ENCODE results near the gene GPR27. TPM values are rescaled to one million over a fixed set of nuclear protein-coding genes. Genes with fewer than 3 reads are reported as not detected.

The GPR27 gene
- polyA plus RNA-seq, 1 donor (not counting 4 experiments of a cell fraction or from before 2014, with no cell fraction given) = 0.12 TPM

GRCh38 chr3:71725271-71725991 lies 28.2 kb upstream of the GPR27 start, which contains the start of gene EIF4E3:
TSS of gene EIF4E3 (minus strand) at chr3:71725402. CDS start at chr3:71725367, 35 bp downstream.
- Histone ChIP-seq H4K20me1 (ENCODE audit: control insufficient read depth, extremely low read depth, insufficient read depth, low read length) (no peaks in the 10 kb centered on the region), H3K4me2 (ENCODE audit: control insufficient read depth, extremely low read depth, insufficient read depth, low read depth, low read length) (peak within 1 kb of the TSS; percentile 95), H3K9me1 (ENCODE audit: control insufficient read depth, extremely low read depth, insufficient read depth, low read length) (no peaks in the 10 kb centered on the region), H3K36me3 (ENCODE audit: control insufficient read depth in 2 of 2, extremely low read depth in 1 of 2, insufficient read depth in 2 of 2, low read length in 2 of 2) (no peaks in the 10 kb centered on the region), H3K27me3 (ENCODE audit: control insufficient read depth, extremely low read depth, insufficient read depth, low read length) (peaks cover 13% of the 10 kb centered on the region), H3K79me2 (ENCODE audit: control insufficient read depth, insufficient read depth, low read length) (no peaks in the 10 kb centered on the region), H2AFZ (ENCODE audit: control insufficient read depth, low read length) (peak within 1 kb of the TSS; percentile 95), H3K9ac (ENCODE audit: control insufficient read depth, extremely low read depth, insufficient read depth, low read length) (peak within 1 kb of the TSS; percentile 60), H3K9me3 (ENCODE audit: control insufficient read depth, low read depth, low read length) (no peaks in the 10 kb centered on the region), H3K27ac (ENCODE audit: control insufficient read depth, insufficient read depth, low read length) (no peak within 1 kb of the TSS), H3K4me1 (ENCODE audit: control insufficient read depth, extremely low read depth, insufficient read depth, low read length) (peaks cover 13% of the 10 kb centered on the region), H3K4me3 (ENCODE audit: control insufficient read depth in 2 of 3, extremely low read depth in 1 of 3, insufficient read depth in 2 of 3, low read depth in 1 of 3, low read length in 3 of 3) (peak within 1 kb of the TSS; percentile 65 to 77 (median 70))
- TF ChIP-seq EZH2 (IDR thresholded peaks at IDR 0.05; ENCODE audit: low read length) (no peak), CTCF (optimal IDR thresholded peaks at IDR 0.05 in 1 of 3, IDR thresholded peaks at IDR 0.05 in 1 of 3, conservative IDR thresholded peaks at IDR 0.05 in 1 of 3; ENCODE audit: extremely low read depth in 1 of 3, insufficient read depth in 2 of 3, low read length in 3 of 3) (no peak)
- FAIRE-seq (no peak), DNase-seq (ENCODE audit: low read depth, low spot score) (no peak)
- dilution Hi-C loops (cut with MboI; ENCODE audit: extremely low pct_ligation_motif_present, low sequenced_read_pairs) = no loop called here

- no peaks in the 10 kb centered on the region for H3K79me2 ChIP-seq (ENCODE audit: control insufficient read depth, insufficient read depth, low read length)
- H4K20me1 ChIP-seq (ENCODE audit: control insufficient read depth, extremely low read depth, insufficient read depth, low read length) = no peaks in the 10 kb centered on the region
- no peaks in the 10 kb centered on the region for H3K9me1 ChIP-seq (ENCODE audit: control insufficient read depth, extremely low read depth, insufficient read depth, low read length)
- DNase-seq (ENCODE audit: low read depth, low spot score) = no peak
- no peaks in the 10 kb centered on the region for H3K9me3 ChIP-seq (ENCODE audit: control insufficient read depth, low read depth, low read length)
- no peak overlapping the region for H3K4me3 ChIP-seq (ENCODE audit: control insufficient read depth in 2 of 3, extremely low read depth in 1 of 3, insufficient read depth in 2 of 3, low read depth in 1 of 3, low read length in 3 of 3)
- H3K27me3 ChIP-seq (ENCODE audit: control insufficient read depth, extremely low read depth, insufficient read depth, low read length) = peaks cover 13% of the 10 kb centered on the region
- peak overlapping the region; percentile 34 for H3K4me2 ChIP-seq (ENCODE audit: control insufficient read depth, extremely low read depth, insufficient read depth, low read depth, low read length)
- FAIRE-seq = peak; percentile 73
- TF ChIP-seq CTCF (optimal IDR thresholded peaks at IDR 0.05 in 1 of 3, IDR thresholded peaks at IDR 0.05 in 1 of 3, conservative IDR thresholded peaks at IDR 0.05 in 1 of 3; ENCODE audit: extremely low read depth in 1 of 3, insufficient read depth in 2 of 3, low read length in 3 of 3) (no peak), EZH2 (IDR thresholded peaks at IDR 0.05; ENCODE audit: low read length) (no peak)
- no peaks in the 10 kb centered on the region for H3K36me3 ChIP-seq (ENCODE audit: control insufficient read depth in 2 of 2, extremely low read depth in 1 of 2, insufficient read depth in 2 of 2, low read length in 2 of 2)
- dilution Hi-C loops (cut with MboI; ENCODE audit: extremely low pct_ligation_motif_present, low sequenced_read_pairs) = no loop called here
- peaks cover 13% of the 10 kb centered on the region for H3K4me1 ChIP-seq (ENCODE audit: control insufficient read depth, extremely low read depth, insufficient read depth, low read length)
- peak overlapping the region; percentile 66 for H2AFZ ChIP-seq (ENCODE audit: control insufficient read depth, low read length)
- H3K27ac ChIP-seq (ENCODE audit: control insufficient read depth, insufficient read depth, low read length) = no peak overlapping the region
- H3K9ac ChIP-seq (ENCODE audit: control insufficient read depth, extremely low read depth, insufficient read depth, low read length) = no peak overlapping the region
These were observed 27.5 kb upstream of the GPR27 start for GRCh38 chr3:71726146-71726545.
